Stimulated activated CD8-positive, alpha-beta memory T cell treated with anti-CD3 and anti-CD28 coated beads, Interleukin-15, amount 100 ng/mL, for 24 hours (primary cell): ENCODE data around the gene LST1.
A peak's percentile ranks its signal among the peaks of the same experiment; 100 is the strongest.

Experiments
- DNase-seq: peaks from one replicate; pipeline ENCODE4 v3.0.0-alpha.2; 2020; ENCODE audit warnings: low read depth

The LST1 gene

DNA sequence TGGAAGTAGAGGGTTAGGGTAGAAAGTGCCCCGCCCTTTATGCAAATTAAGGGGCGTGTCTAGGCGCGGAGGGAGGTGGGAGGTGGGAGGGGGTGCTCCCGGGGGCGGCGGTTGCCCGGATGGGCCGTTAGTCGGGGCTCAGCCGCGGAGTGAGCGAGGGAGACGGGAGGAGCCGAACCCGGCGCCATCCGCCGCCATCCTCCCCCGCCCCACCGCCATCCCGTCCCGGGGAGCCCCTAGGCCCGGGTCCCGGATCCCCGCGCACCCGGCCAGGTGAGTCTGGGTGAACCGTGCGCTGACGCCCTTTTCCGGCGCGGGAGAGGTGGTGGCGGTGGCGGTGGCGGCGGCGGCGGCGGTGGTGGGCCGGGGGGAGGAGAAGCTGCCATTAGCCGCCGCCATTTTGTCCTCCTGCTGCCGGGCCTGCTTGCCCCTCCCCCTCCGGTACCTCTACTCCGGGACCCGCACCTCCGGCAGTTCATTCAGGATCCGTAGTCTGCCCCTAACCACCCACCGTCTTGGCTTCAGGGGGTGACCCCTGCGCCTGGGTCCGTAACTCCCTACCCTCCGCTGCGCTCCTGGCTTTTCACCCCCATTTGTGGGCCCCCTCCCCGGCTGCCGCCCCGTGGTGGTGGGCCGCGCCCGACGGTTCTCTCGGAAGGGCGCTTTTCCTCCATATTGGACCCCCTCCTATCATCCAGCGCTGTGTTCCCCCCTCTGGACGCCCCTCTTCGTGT, 34.7 kb downstream of the LST1 start, which contains the start of gene PRRC2A:
Gene PRRC2A (plus strand): TSS at position 130 of the 734 bp plus-strand sequence. CDS start 2,075 bp downstream, outside the sequence.
- peak; percentile 62 for DNase-seq

DNA sequence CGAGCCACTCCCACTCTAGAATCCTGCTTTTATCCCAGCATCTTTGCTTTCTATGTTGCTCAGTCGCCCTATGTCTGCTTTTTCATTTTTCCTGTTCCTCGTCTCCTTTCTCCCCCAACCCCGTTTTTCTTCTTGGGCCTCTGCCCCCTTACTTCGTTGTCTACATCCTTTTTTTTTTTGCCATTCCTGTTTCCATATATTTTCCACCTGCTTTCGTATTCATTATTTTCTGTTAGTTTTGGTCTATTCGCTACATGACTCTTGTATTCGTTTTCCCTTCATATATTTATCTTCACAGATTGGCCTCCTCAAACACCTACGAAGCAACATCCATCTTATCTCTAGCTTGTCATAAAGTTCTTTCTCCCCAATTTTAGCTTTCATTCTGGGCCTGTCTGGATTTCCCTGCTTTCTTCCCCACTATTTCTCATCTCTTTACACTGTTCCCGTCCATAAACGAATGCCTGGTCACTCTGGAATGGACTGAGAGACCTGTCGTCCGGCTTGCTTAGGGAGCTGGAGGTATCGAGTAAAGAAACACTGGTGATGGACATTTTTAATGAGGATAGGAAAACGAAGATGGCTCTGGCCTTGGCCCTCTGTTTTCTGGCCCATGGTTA, 35.4 kb downstream of the LST1 start:
- DNase-seq = no peak

DNA sequence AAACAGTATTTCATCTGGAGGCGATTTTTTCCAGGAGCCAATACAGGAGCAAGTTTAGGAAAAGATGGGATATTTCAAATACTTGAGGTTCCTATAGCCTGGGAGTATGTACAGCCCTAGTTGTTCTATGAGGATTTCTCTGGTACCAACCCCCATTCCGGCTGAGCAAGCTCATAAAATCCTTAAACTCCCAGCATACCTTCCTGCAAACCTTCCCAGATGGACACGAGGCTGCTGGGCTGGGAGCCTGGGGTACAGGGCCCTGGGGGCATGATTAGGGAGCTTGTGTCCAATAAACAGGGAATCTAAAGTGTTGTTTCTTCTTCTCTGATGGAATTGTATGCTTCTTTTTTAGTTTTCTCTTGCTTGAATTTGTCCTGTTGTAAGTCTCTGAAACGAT, 35.9 kb downstream of the LST1 start:
- DNase-seq = no peak

DNA sequence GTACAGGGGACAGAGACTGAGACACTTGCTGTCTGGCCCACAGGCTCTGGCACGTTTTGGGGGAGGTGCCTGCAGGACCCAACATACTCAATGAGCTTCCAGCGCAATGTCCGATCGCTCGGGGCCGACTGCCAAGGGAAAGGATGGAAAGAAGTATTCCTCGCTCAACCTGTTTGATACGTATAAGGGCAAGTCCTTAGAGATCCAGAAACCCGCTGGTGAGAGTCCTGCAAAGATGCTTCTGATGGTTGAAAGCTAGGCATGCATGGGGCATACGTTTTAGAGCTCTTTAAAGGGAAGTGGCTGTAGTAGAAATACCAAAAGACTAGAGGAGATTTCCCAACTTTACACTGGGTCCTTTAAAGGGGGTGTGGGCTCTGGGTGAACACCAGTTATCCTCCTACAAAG, 36.6 kb downstream of the LST1 start:
- DNase-seq = no peak

DNA sequence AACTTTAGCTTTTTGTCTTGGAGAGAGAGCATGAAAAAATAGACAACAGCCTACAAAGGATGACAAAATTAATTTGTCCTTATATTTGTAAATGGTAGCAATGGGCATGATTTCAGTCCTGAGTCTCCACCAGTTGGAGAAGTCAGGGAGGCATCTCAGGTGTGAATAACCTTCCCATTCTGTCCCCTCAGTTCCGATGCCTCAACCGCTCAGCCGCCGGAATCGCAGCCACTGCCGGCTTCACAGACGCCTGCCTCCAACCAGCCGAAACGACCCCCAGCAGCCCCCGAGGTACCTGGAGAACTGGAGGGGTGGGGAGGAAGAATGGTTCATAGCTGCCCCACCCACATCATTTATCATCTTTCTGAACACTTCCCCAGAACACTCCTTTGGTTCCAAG, 38.0 kb downstream of the LST1 start:
- DNase-seq = no peak

DNA sequence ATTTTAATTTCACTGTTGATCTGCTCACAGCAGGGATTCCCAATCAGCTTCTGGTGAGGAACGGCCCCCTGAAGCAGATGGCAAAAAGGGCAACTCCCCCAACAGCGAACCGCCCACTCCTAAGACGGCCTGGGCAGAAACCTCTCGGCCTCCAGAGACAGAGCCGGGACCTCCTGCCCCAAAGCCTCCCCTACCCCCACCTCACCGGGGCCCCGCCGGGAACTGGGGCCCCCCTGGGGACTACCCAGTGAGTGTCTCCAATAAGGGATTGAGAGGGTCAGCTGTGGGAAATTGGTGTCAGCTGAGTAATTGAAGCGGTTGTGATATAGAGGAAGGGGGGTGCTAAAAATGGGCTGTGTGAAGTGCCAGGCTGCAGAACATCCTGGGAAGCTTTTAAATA, 40.9 kb downstream of the LST1 start:
- no peak for DNase-seq

DNA sequence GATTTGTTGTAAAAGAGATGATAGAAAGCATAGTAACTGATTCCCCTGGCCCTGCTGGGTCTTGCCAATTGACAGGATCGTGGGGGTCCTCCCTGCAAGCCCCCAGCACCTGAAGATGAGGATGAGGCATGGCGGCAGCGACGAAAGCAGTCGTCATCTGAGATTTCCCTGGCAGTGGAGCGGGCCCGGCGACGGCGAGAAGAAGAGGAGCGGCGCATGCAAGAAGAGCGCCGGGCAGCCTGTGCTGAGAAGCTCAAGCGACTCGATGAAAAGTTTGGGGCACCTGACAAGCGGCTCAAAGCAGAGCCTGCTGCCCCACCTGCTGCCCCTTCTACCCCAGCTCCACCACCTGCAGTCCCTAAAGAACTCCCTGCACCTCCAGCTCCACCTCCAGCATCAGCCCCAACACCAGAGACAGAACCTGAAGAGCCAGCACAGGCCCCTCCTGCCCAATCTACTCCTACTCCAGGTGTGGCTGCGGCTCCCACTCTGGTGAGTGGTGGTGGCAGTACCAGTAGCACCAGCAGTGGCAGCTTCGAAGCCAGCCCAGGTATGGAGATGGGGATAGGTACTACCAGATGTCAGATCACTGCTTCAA, 41.7 kb downstream of the LST1 start:
- DNase-seq = no peak

DNA sequence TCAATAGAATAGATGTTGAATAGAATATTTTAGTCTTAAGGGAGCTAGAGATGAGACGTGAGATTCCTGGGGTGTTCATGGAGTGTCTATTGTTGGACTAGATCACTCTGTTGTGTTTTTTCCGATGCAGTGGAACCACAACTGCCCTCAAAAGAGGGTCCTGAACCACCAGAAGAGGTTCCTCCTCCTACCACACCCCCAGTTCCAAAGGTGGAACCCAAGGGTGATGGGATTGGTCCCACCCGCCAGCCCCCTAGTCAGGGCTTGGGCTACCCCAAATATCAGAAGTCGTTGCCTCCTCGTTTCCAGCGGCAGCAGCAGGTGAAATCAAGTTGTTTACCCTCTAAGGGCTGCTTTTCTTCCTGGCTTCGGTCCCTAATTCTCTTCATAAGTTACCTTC, 42.9 kb downstream of the LST1 start:
- no peak for DNase-seq

DNA sequence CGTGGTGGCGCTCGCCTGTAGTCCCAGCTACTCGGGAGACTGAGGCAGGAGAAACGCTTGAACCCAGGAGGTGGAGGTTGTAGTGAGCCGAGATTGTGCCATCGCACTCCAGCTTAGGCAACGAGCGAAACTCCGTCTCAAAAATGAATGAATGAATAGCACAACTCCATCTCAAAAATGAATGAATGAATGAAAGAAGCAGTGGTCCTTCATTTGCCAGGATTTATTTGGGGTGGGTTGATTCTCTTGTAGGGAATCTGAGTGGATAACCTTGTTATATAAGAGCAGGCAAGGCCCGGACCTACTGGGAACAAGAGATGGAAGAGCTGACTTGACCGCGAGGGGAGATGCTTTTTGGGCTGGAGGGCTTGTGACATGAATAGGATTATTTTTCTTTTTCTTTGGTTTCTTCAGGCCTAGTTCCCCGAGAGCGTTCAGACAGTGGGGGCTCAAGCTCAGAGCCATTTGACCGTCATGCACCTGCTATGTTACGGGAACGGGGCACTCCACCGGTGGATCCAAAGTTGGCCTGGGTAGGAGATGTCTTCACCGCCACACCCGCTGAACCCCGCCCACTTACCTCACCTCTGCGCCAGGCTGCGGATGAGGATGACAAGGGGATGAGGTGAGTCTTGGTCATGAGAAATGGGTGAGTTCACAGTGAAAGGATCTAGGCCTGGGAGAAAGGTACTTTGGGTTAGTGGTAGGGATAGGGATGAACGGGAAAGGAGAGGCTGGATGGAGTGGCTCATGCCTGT, 44.3 kb downstream of the LST1 start:
- DNase-seq = no peak

DNA sequence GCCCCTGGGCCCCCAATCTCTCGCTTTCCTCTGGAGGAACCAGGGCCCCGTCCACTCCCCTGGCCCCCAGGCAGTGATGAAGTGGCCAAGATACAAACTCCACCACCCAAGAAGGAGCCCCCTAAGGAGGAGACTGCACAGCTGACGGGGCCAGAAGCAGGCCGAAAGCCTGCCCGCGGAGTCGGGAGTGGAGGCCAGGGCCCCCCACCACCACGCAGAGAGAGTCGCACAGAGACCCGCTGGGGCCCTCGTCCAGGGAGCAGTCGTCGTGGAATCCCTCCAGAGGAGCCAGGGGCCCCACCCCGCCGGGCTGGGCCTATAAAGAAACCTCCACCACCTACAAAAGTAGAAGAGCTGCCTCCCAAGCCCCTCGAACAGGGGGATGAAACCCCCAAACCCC, 45.1 kb downstream of the LST1 start:
- DNase-seq = no peak

DNA sequence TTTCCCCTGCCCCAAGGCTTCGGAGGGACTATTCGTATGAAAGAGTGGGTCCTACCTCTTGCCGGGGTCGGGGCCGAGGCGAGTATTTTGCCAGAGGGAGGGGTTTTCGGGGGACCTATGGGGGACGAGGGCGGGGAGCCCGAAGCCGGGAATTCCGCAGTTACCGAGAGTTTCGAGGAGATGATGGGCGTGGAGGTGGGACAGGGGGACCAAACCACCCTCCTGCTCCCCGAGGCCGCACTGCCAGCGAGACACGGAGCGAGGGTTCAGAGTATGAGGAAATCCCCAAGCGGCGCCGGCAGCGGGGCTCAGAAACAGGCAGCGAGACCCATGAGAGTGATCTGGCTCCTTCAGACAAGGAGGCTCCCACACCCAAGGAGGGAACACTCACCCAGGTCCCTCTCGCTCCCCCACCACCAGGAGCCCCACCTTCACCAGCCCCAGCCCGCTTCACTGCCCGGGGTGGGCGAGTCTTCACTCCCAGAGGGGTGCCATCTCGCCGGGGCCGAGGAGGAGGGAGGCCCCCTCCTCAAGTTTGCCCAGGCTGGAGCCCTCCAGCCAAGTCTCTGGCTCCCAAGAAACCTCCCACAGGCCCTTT, 45.7 kb downstream of the LST1 start:
- DNase-seq = no peak

DNA sequence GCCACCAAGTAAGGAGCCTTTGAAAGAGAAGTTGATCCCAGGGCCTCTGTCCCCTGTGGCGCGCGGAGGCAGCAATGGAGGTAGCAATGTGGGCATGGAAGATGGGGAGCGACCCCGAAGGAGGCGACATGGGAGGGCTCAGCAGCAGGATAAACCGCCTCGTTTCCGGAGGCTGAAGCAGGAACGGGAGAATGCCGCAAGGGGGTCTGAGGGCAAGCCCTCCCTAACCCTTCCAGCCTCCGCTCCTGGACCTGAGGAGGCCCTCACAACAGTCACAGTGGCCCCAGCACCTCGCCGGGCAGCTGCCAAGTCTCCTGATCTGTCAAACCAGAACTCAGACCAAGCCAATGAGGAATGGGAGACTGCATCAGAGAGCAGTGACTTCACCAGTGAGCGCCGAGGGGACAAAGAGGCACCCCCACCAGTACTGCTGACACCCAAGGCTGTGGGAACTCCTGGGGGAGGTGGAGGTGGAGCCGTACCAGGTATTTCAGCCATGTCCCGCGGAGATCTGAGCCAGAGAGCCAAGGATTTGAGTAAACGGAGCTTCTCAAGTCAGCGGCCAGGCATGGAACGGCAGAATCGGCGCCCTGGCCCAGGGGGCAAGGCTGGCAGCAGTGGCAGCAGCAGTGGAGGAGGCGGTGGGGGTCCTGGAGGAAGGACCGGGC, 46.3 kb downstream of the LST1 start:
- DNase-seq = no peak

DNA sequence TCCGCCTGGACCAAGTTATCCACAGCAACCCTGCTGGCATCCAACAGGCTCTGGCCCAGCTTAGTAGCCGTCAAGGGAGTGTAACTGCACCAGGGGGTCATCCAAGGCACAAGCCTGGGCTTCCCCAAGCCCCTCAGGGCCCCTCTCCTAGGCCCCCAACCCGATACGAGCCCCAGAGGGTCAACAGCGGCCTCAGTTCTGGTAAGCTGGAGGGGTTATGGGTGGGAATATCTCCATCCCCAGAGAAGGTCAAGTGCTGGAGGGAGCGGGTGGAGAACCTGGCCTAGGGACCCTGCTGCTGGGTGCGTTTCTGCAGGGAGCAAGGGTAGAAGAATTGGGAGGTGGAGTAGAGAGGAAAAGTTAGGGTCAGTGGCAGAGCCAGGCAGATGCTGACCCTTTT, 47.4 kb downstream of the LST1 start:
- DNase-seq = no peak

DNA sequence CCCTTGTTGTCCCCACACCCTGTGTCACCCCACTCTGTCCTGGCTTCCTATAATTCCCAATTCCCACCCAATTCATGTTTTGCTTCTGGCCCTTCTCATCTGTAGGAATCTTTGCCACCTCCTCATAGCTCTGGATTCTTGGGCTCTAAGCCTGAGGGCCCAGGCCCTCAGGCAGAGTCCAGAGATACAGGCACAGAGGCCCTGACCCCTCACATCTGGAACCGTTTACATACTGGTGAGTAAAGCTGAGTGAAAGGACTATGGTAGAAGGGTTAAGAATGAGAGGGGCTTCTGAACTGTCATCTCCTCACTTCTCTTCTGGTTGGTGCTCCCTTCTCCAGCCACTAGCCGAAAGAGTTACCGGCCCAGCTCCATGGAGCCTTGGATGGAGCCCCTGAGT, 48.1 kb downstream of the LST1 start:
- DNase-seq = no peak

DNA sequence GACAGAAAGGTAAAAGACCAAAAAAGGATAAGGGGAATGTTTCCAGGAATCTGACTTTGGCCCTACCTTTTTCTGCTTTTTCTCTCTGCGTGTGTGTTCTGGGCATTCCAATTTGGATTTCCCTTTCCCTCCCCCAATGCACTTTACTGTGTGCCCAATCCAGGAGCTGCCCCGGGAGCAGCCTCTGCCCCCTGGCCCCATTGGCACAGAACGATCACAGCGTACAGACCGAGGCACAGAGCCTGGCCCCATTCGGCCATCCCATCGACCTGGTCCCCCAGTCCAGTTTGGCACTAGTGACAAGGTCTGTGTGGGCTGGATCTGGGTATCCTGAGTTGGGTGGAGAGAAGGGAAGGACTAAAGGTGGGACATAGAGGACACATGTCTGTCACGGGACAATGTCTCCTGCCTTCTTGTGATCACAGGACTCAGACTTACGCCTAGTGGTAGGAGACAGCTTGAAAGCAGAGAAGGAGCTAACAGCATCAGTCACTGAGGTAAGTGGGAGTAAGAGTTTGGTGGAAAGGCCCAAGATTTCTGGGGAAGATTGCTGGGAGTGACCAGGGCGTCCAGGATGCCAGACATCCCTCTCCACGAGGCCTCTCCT, 49.0 kb downstream of the LST1 start:
- DNase-seq = no peak

DNA sequence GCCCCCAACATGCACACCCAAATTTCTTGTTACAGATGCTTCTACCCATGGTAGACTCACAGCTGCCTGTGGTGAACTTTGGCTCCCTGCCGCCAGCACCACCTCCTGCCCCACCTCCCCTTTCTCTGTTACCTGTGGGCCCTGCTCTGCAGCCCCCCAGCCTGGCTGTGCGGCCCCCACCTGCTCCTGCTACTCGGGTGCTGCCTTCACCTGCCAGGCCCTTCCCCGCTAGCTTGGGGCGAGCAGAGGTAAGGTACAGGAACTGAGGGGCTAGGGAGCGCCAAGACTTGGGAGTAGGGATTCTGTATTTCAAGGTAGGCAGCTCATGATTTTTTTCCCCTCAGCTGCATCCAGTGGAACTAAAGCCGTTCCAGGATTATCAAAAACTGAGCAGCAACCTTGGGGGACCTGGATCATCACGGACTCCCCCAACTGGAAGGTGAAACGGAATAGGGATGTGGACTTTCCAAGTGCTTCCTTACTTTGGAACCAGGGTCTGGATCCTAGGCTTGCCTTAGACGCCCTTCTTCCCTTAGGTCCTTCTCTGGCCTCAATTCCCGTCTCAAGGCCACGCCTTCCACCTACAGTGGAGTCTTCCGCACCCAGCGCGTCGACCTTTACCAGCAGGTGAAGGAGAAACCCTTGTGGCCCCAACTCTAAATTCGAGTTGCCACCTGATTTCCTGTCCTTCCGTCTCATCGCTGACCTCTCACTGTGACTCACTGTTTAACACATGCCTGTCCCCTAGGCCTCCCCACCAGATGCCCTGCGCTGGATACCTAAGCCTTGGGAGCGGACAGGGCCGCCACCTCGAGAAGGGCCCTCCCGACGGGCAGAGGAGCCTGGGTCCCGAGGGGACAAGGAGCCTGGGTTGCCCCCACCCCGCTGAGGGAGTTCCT, 50.9 kb downstream of the LST1 start:
- no peak for DNase-seq
